Gastrocnemius medialis (tissue), 4 donors: ENCODE data around the gene TWIST2.

Experiments
- POLR2A ChIP-seq, 2 donors: fragments of 450-650 bp; IDR thresholded peaks; one replicate each; pipeline ENCODE4 v1.6.1; 2017; ENCODE audit warnings: antibody characterized with exemption in 2 of 2, mild to moderate bottlenecking in 2 of 2, moderate library complexity in 2 of 2
- TF ChIP-seq, protein P1 (sequence below), 5 experiments: fragments of 450-650 bp in 3 of 5; fragments of 200-600 bp in 2 of 5; sonication (generic) in 2 of 5; IDR thresholded peaks in 4 of 5; conservative IDR thresholded peaks in 1 of 5; 1 replicate in 4 of 5; 2 replicates in 1 of 5; pipeline ENCODE4 v1.5.1; 2016 to 2019; ENCODE audit warnings: antibody characterized with exemption in 5 of 5, mild to moderate bottlenecking in 3 of 5, moderate library complexity in 3 of 5

DNA sequence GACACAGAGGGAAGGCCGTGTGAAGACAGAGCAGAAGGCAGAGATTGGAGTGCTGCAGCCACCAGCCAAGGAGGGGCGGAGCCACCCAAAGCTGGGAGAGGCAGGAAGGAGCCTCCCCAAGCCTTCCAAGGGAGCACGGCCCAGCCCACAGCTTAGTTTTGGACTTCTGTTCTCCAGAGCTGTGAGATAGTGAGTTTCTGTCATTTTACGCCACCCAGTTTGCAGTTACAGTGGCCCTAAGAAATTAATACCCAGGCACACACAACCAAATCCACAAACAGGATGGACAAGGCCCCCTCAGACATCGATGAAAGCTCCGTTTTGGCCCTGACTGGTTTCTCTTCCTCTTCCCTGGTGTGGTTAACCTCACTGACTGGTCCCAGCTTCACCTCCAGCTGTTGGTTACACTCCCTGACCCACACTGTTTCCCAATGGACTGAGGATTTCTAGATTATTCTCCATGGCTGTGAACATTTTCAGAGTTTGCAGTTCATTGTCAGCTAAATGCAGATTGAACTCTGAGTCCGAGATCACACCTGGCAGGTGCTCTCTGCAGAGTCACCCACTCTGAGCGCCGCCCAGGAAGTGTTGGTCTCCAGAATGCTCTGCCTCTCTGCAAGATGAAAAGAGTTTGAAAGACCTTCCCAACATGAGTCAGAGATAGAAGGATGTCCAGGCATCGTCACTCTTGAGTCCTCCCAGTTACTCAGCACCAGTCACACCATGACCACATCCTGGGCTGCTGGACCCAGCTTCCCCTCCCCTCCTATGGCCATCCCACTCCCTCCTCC, 100.2 kb downstream of the TWIST2 start:
- TF ChIP-seq POLR2A (IDR thresholded peaks at IDR 0.05): no peak
- TF ChIP-seq, protein P1, sequence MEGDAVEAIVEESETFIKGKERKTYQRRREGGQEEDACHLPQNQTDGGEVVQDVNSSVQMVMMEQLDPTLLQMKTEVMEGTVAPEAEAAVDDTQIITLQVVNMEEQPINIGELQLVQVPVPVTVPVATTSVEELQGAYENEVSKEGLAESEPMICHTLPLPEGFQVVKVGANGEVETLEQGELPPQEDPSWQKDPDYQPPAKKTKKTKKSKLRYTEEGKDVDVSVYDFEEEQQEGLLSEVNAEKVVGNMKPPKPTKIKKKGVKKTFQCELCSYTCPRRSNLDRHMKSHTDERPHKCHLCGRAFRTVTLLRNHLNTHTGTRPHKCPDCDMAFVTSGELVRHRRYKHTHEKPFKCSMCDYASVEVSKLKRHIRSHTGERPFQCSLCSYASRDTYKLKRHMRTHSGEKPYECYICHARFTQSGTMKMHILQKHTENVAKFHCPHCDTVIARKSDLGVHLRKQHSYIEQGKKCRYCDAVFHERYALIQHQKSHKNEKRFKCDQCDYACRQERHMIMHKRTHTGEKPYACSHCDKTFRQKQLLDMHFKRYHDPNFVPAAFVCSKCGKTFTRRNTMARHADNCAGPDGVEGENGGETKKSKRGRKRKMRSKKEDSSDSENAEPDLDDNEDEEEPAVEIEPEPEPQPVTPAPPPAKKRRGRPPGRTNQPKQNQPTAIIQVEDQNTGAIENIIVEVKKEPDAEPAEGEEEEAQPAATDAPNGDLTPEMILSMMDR (IDR thresholded peaks at IDR 0.05 in 4 of 5, conservative IDR thresholded peaks at IDR 0.05 in 1 of 5): no peak
